Measurements from ENCODE around the gene ICAM4. TPM values are rescaled to one million over a fixed set of nuclear protein-coding genes. Genes with fewer than 3 reads are reported as not detected.

ICAM4 gene
- total and polyA plus RNA-seq, 12 donors = 0.17 to 0.83 (median 0.51) TPM; not detected in 1

DNA sequence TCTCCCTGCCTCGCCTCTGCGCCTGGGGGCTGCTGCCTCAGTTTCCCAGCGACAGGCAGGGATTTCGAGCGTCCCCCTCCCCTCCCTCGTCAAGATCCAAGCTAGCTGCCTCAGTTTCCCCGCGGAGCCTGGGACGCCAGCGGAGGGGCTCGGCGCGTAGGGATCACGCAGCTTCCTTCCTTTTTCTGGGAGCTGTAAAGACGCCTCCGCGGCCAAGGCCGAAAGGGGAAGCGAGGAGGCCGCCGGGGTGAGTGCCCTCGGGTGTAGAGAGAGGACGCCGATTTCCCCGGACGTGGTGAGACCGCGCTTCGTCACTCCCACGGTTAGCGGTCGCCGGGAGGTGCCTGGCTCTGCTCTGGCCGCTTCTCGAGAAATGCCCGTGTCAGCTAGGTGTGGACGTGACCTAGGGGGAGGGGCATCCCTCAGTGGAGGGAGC is 16.6 kb upstream of the ICAM4 start:
- WGBS, 2 donors = 3 to 6% methylated on average over 37 of the region's 37 CpGs
- peaks cover 7 to 75% (median 46%) of the 10 kb centered on the region in 9 donors for H3K4me1 ChIP-seq
- peak overlapping the region; percentile 12 to 78 (median 58) for H3K4me3 ChIP-seq
- ATAC-seq (peak; percentile 54 to 69 (median 60)), DNase-seq (peak; percentile 72 to 73)
- H3K9me3 ChIP-seq = no peaks in the 10 kb centered on the region
- H3K27ac ChIP-seq = peak overlapping the region; percentile 87 to 99 (median 91)
- H3K27me3 ChIP-seq = peaks cover 0 to 19% (median 3%) of the 10 kb centered on the region in 7 donors
- H3K36me3 ChIP-seq = peaks cover 0 to 22% (median 0%) of the 10 kb centered on the region in 9 donors
- intact Hi-C loops (cut with DNase I) = loop anchor here in 6 of 10 donors (5.0 to 10.0 kb wide), 3 partner anchors 47 to 65 kb away; partner anchors contain the start of genes RAVER1 (in 5 of the 6), ICAM3 (in 2 of the 6) and FDX2 (in 1 of the 6)
- TF ChIP-seq, protein P1, sequence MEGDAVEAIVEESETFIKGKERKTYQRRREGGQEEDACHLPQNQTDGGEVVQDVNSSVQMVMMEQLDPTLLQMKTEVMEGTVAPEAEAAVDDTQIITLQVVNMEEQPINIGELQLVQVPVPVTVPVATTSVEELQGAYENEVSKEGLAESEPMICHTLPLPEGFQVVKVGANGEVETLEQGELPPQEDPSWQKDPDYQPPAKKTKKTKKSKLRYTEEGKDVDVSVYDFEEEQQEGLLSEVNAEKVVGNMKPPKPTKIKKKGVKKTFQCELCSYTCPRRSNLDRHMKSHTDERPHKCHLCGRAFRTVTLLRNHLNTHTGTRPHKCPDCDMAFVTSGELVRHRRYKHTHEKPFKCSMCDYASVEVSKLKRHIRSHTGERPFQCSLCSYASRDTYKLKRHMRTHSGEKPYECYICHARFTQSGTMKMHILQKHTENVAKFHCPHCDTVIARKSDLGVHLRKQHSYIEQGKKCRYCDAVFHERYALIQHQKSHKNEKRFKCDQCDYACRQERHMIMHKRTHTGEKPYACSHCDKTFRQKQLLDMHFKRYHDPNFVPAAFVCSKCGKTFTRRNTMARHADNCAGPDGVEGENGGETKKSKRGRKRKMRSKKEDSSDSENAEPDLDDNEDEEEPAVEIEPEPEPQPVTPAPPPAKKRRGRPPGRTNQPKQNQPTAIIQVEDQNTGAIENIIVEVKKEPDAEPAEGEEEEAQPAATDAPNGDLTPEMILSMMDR (IDR thresholded peaks at IDR 0.05) = no peak

- Histone ChIP-seq H3K27me3 (peaks cover 0 to 19% (median 3%) of the 10 kb centered on the region in 7 donors), H3K4me1 (peaks cover 7 to 72% (median 46%) of the 10 kb centered on the region in 9 donors), H3K36me3 (peaks cover 0 to 28% (median 0%) of the 10 kb centered on the region in 9 donors), H3K9me3 (no peaks in the 10 kb centered on the region), H3K27ac (peak within 1 kb of the TSS; percentile 87 to 99 (median 91)), H3K4me3 (peak within 1 kb of the TSS; percentile 25 to 78 (median 58))
- DNase-seq = peak; percentile 83 to 88
- TF ChIP-seq, protein P1 (IDR thresholded peaks at IDR 0.05) = peak in 3 of 9 donors; percentile 7 to 21 (median 13)
- WGBS, 2 donors = 3 to 4% methylated on average over 51 of the region's 51 CpGs
- ATAC-seq = peak; percentile 67 to 77 (median 74)
- intact Hi-C loops (cut with DNase I) = loop anchor here in 6 of 10 donors (5.0 to 10.0 kb wide), 3 partner anchors 46 to 64 kb away; partner anchors contain the start of genes RAVER1 (in 5 of the 6), ICAM3 (in 2 of the 6) and FDX2 (in 1 of the 6)
Observed at GRCh38 chr19:10270616-10271394, 15.9 kb upstream of the ICAM4 start, which contains the start of gene ICAM1. Gene ICAM1, plus strand, starts transcription at chr19:10271120. Its CDS starts 40 bp downstream, at chr19:10271160.

GRCh38 chr19:10271543-10272086 is 15.1 kb upstream of the ICAM4 start:
- H3K4me3 ChIP-seq = peak overlapping the region; percentile 25 to 78 (median 58)
- TF ChIP-seq, protein P1 (IDR thresholded peaks at IDR 0.05) = no peak
- no peak for DNase-seq
- peak in 1 of 8 donors; percentile 10 for ATAC-seq
- H3K36me3 ChIP-seq = peaks cover 0 to 36% (median 0%) of the 10 kb centered on the region in 9 donors
- intact Hi-C loops (cut with DNase I) = loop anchor here in 6 of 10 donors (5.0 to 10.0 kb wide), 3 partner anchors 46 to 63 kb away; partner anchors contain the start of genes RAVER1 (in 5 of the 6), ICAM3 (in 2 of the 6) and FDX2 (in 1 of the 6)
- H3K9me3 ChIP-seq = no peaks in the 10 kb centered on the region
- peaks cover 0 to 19% (median 3%) of the 10 kb centered on the region in 7 donors for H3K27me3 ChIP-seq
- peaks cover 7 to 79% (median 46%) of the 10 kb centered on the region in 9 donors for H3K4me1 ChIP-seq
- WGBS, 2 donors = 32 to 40% methylated on average over 12 of the region's 12 CpGs
- peak overlapping the region; percentile 87 to 99 (median 91) for H3K27ac ChIP-seq

DNA sequence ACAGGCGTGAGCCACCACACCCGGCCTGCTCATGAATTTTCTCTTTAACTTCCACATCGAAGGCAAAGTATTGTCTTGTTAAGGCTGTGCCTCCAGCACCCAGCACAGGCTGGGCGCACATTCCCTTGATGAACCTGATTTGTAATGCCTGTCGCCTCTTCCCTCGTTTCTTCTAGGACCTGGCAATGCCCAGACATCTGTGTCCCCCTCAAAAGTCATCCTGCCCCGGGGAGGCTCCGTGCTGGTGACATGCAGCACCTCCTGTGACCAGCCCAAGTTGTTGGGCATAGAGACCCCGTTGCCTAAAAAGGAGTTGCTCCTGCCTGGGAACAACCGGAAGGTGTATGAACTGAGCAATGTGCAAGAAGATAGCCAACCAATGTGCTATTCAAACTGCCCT is 12.2 kb upstream of the ICAM4 start:
- intact Hi-C loops (cut with DNase I) = loop anchor here in 6 of 10 donors (5.0 to 10.0 kb wide), 3 partner anchors 43 to 60 kb away; partner anchors contain the start of genes RAVER1 (in 5 of the 6), ICAM3 (in 2 of the 6) and FDX2 (in 1 of the 6)
- TF ChIP-seq, protein P1 (IDR thresholded peaks at IDR 0.05) = no peak
- DNase-seq = no peak
- Histone ChIP-seq H3K27me3 (peaks cover 0 to 18% (median 3%) of the 10 kb centered on the region in 7 donors), H3K36me3 (peaks cover 0 to 66% (median 4%) of the 10 kb centered on the region in 9 donors), H3K9me3 (no peaks in the 10 kb centered on the region), H3K4me3 (no peak overlapping the region), H3K27ac (no peak overlapping the region), H3K4me1 (peaks cover 4 to 62% (median 21%) of the 10 kb centered on the region in 9 donors)
- 85 to 86% methylated on average over 10 of the region's 10 CpGs for WGBS, 2 donors
- ATAC-seq = no peak

Measured in heart right ventricle (tissue), 16 donors.